ENCODE data around the gene PRPF39.
"Not testable (repeated sequence)": the region's sequence is repeated elsewhere in the genome, so short reads cannot be mapped to it uniquely, and the experiment has no call there.

PRPF39 gene

GRCh38 chr14:45081096-45081495, 2.8 kb upstream of the PRPF39 start:
- FAIRE-seq; DNase-seq (ENCODE audit: insufficient read length, low spot score): not testable (repeated sequence)

GRCh38 chr14:45082420-45082819, 1.5 kb upstream of the PRPF39 start:
- DNase-seq (ENCODE audit: insufficient read length, low spot score) (no peak), FAIRE-seq (no peak)

- DNase-seq (ENCODE audit: insufficient read length, low spot score) (no peak), FAIRE-seq (no peak)
These were observed 320 bp upstream of the PRPF39 start for GRCh38 chr14:45083617-45083975.

GRCh38 chr14:45084946-45085346, 1.0 kb downstream of the PRPF39 start:
- FAIRE-seq (no peak), DNase-seq (ENCODE audit: insufficient read length, low spot score) (no peak)

GRCh38 chr14:45089813-45090212, 5.9 kb downstream of the PRPF39 start:
- no peak for DNase-seq (ENCODE audit: insufficient read length, low spot score)
- no peak for FAIRE-seq

GRCh38 chr14:45091710-45092109, 7.8 kb downstream of the PRPF39 start:
- DNase-seq (ENCODE audit: insufficient read length, low spot score) (no peak), FAIRE-seq (no peak)

GRCh38 chr14:45094275-45094674, 10.4 kb downstream of the PRPF39 start:
- FAIRE-seq (no peak), DNase-seq (ENCODE audit: insufficient read length, low spot score) (no peak)

GRCh38 chr14:45095143-45095542, 11.2 kb downstream of the PRPF39 start:
- FAIRE-seq, result no peak
- DNase-seq (ENCODE audit: insufficient read length, low spot score), result no peak

- DNase-seq (ENCODE audit: insufficient read length, low spot score) (no peak), FAIRE-seq (no peak)
These were observed 12.3 kb downstream of the PRPF39 start for GRCh38 chr14:45096218-45096617.

- FAIRE-seq, result no peak
- DNase-seq (ENCODE audit: insufficient read length, low spot score), result no peak
These were observed 19.9 kb downstream of the PRPF39 start for GRCh38 chr14:45103806-45104205.

- no peak for FAIRE-seq
These were observed 20.6 kb downstream of the PRPF39 start for GRCh38 chr14:45104561-45104960.

GRCh38 chr14:45112896-45113781, 29.2 kb downstream of the PRPF39 start:
- no peak for DNase-seq (ENCODE audit: insufficient read length, low spot score)
- FAIRE-seq, result no peak

More at GRCh38 chr14:45104561-45104960, 20.6 kb downstream of the PRPF39 start:
- no peak for DNase-seq (ENCODE audit: insufficient read length, low spot score)

GRCh38 chr14:45114327-45114726, 30.4 kb downstream of the PRPF39 start:
- FAIRE-seq, result no peak
- DNase-seq (ENCODE audit: insufficient read length, low spot score), result no peak

- DNase-seq (ENCODE audit: insufficient read length, low spot score), result no peak
- no peak for FAIRE-seq
These were observed 34.7 kb downstream of the PRPF39 start for GRCh38 chr14:45118594-45118993.

- FAIRE-seq (no peak), DNase-seq (ENCODE audit: insufficient read length, low spot score) (no peak)
These were observed 36.2 kb downstream of the PRPF39 start for GRCh38 chr14:45120096-45120495.

GRCh38 chr14:45123271-45123670, 39.4 kb downstream of the PRPF39 start:
- DNase-seq (ENCODE audit: insufficient read length, low spot score) (no peak), FAIRE-seq (no peak)

GRCh38 chr14:45125754-45126153, 41.8 kb downstream of the PRPF39 start:
- FAIRE-seq (no peak), DNase-seq (ENCODE audit: insufficient read length, low spot score) (no peak)

GRCh38 chr14:45128963-45129629, 45.2 kb downstream of the PRPF39 start:
- DNase-seq (ENCODE audit: insufficient read length, low spot score), result no peak
- FAIRE-seq, result no peak

GRCh38 chr14:45133683-45134050, 49.8 kb downstream of the PRPF39 start:
- no peak for FAIRE-seq
- DNase-seq (ENCODE audit: insufficient read length, low spot score), result no peak

GRCh38 chr14:45134051-45134958, 50.4 kb downstream of the PRPF39 start, which contains the start of gene FKBP3:
TSS of gene FKBP3 (minus strand) at chr14:45134481. CDS start at chr14:45134456, 25 bp downstream.
- FAIRE-seq, result peak; percentile 64

GRCh38 chr14:45135156-45135555, 51.2 kb downstream of the PRPF39 start:
- DNase-seq (ENCODE audit: insufficient read length, low spot score), result no peak
- FAIRE-seq, result no peak

More at GRCh38 chr14:45134051-45134958, 50.4 kb downstream of the PRPF39 start, which contains the start of gene FKBP3:
- DNase-seq (ENCODE audit: insufficient read length, low spot score), result peak; percentile 96

All from HTR-8/SVneo (cell line).